NB4 (cell line): ENCODE data around the gene RHOV.

Experiments
- MYC ChIP-seq: IDR thresholded peaks from 2 replicates; pipeline ENCODE4 v1.6.1; 2011; ENCODE audit warnings: low read depth, low read length
- POLR2A ChIP-seq: IDR thresholded peaks from 2 replicates; pipeline ENCODE4 v1.6.1; 2011; ENCODE audit warnings: mild to moderate bottlenecking; ENCODE audit not compliant: insufficient read length; ENCODE audit errors: extremely low read depth
- TF ChIP-seq, protein P1 (sequence below): IDR thresholded peaks from one replicate; pipeline ENCODE4 v1.5.1; 2012; ENCODE audit warnings: low read depth, low read length
- TF ChIP-seq, protein P2 (sequence below): IDR thresholded peaks from 2 replicates; pipeline ENCODE4 v1.6.1; 2011; ENCODE audit warnings: low read depth, low read length

DNA sequence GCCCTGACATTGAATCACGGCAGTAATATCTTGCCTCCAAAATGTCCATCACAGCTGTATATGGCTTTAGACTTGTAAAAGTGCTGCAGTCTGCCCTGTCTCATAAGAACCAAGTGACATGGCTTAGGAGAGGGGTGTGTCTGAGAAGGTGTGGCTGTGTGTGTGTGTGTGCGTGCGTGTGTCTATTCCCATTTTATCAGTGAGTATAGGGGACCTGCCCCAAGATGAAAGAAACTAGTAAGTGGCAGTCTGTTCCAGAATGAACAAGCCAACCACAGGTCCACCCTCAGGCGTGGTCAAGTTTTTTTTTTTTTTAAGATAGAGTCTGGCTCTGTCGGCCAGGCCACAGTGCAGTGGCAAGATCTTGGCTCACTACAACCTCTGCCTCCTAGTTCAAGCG lies 5.6 kb upstream of the RHOV start:
- TF ChIP-seq, protein P1, sequence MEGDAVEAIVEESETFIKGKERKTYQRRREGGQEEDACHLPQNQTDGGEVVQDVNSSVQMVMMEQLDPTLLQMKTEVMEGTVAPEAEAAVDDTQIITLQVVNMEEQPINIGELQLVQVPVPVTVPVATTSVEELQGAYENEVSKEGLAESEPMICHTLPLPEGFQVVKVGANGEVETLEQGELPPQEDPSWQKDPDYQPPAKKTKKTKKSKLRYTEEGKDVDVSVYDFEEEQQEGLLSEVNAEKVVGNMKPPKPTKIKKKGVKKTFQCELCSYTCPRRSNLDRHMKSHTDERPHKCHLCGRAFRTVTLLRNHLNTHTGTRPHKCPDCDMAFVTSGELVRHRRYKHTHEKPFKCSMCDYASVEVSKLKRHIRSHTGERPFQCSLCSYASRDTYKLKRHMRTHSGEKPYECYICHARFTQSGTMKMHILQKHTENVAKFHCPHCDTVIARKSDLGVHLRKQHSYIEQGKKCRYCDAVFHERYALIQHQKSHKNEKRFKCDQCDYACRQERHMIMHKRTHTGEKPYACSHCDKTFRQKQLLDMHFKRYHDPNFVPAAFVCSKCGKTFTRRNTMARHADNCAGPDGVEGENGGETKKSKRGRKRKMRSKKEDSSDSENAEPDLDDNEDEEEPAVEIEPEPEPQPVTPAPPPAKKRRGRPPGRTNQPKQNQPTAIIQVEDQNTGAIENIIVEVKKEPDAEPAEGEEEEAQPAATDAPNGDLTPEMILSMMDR, result no peak
- TF ChIP-seq POLR2A, result no peak
- no peak for TF ChIP-seq MYC
- TF ChIP-seq, protein P2, sequence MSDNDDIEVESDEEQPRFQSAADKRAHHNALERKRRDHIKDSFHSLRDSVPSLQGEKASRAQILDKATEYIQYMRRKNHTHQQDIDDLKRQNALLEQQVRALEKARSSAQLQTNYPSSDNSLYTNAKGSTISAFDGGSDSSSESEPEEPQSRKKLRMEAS, result no peak
